Loucy (cell line): ENCODE data around the gene KTI12.
A peak's percentile ranks its signal among the peaks of the same experiment; 100 is the strongest.

ENCODE experiments used
- H2AFZ ChIP-seq: fragments of 200-600 bp; sonication (generic); 2 replicates; pipeline ENCODE4 v1.6.0; 2016; ENCODE audit warnings: antibody characterized with exemption, mild to moderate bottlenecking, low read length, moderate library complexity
- H3F3A ChIP-seq: fragments of 200-600 bp; 2 replicates; pipeline ENCODE4 v1.6.0; 2016; ENCODE audit warnings: antibody characterized with exemption, low read depth, mild to moderate bottlenecking
- H3K27me3 ChIP-seq: fragments of 200-600 bp; sonication (generic); 2 replicates; pipeline ENCODE4 v1.6.1; 2014; ENCODE audit warnings: low read length, mild to moderate bottlenecking; ENCODE audit not compliant: insufficient read depth, poor library complexity, severe bottlenecking
- H3K36me3 ChIP-seq: fragments of 200-600 bp; sonication (generic); 2 replicates; pipeline ENCODE4 v1.6.1; 2016; ENCODE audit warnings: low read length; ENCODE audit not compliant: insufficient read depth
- H3K4me1 ChIP-seq: fragments of 200-600 bp; sonication (generic); 2 replicates; pipeline ENCODE4 v1.5.1; 2014; ENCODE audit warnings: low read length, mild to moderate bottlenecking; ENCODE audit not compliant: insufficient read depth, poor library complexity, severe bottlenecking
- H3K4me2 ChIP-seq: fragments of 200-600 bp; sonication (generic); 2 replicates; pipeline ENCODE4 v1.6.0; 2014; ENCODE audit warnings: antibody characterized with exemption, low read length, low read depth, mild to moderate bottlenecking; ENCODE audit not compliant: poor library complexity, severe bottlenecking
- H3K4me3 ChIP-seq: fragments of 200-600 bp; sonication (generic); 2 replicates; pipeline ENCODE4 v1.5.1; 2014; ENCODE audit warnings: low read length, mild to moderate bottlenecking, mixed read lengths; ENCODE audit not compliant: poor library complexity, severe bottlenecking
- H3K79me2 ChIP-seq: fragments of 200-600 bp; sonication (generic); 2 replicates; pipeline ENCODE4 v1.6.1; 2014; ENCODE audit warnings: low read length; ENCODE audit not compliant: insufficient read depth
- H3K9ac ChIP-seq: fragments of 200-600 bp; sonication (generic); 2 replicates; pipeline ENCODE4 v1.6.0; 2014; ENCODE audit warnings: mild to moderate bottlenecking, low read depth, low read length, moderate library complexity; ENCODE audit not compliant: poor library complexity, severe bottlenecking
- H3K9me2 ChIP-seq: fragments of 200-600 bp; sonication (generic); replicated peaks from 2 replicates; pipeline ENCODE4 v1.6.1; 2016; ENCODE audit warnings: low read depth, low read length, mixed read lengths
- H3K9me3 ChIP-seq: fragments of 200-600 bp; sonication (generic); 2 replicates; pipeline ENCODE4 v1.6.1; 2014; ENCODE audit warnings: mild to moderate bottlenecking, antibody characterized with exemption, low read length, low read depth; ENCODE audit not compliant: insufficient read depth
- H4K20me1 ChIP-seq: fragments of 200-600 bp; sonication (generic); 2 replicates; pipeline ENCODE4 v1.6.0; 2014; ENCODE audit warnings: antibody characterized with exemption, low read length, mild to moderate bottlenecking; ENCODE audit not compliant: insufficient read depth, poor library complexity, severe bottlenecking
- CTCF ChIP-seq: fragments of 200-600 bp; sonication (generic); conservative IDR thresholded peaks from 2 replicates; pipeline ENCODE4 v1.5.1; 2014; ENCODE audit warnings: mild to moderate bottlenecking, antibody characterized with exemption, low read length
- EZH2phosphoT487 ChIP-seq: fragments of 200-600 bp; IDR thresholded peaks from 2 replicates; pipeline ENCODE4 v1.6.1; 2018; ENCODE audit warnings: antibody characterized with exemption, mild to moderate bottlenecking, moderate library complexity, borderline replicate concordance

Gene KTI12

GRCh38 chr1:52060822-52061221 is 27.2 kb upstream of the KTI12 start:
- Histone ChIP-seq H3K27me3 (no peaks in the 10 kb centered on the region), H3K4me2 (peak overlapping the region; percentile 96), H4K20me1 (peaks cover 68% of the 10 kb centered on the region), H3K79me2 (peaks cover 77% of the 10 kb centered on the region), H3K9me2 (no peaks in the 10 kb centered on the region), H2AFZ (no peak overlapping the region), H3K4me1 (peaks cover 42% of the 10 kb centered on the region), H3K4me3 (no peak overlapping the region), H3K36me3 (peaks cover 42% of the 10 kb centered on the region; the same call in 1 of the 2 replicates), H3F3A (no peaks in the 10 kb centered on the region), H3K9ac (no peak overlapping the region), H3K9me3 (no peaks in the 10 kb centered on the region)
- TF ChIP-seq CTCF (no peak), EZH2phosphoT487 (no peak)

- H2AFZ ChIP-seq: no peak overlapping the region
- H3K27me3 ChIP-seq: no peaks in the 10 kb centered on the region
- H3K9me2 ChIP-seq: no peaks in the 10 kb centered on the region
- peaks cover 67% of the 10 kb centered on the region for H4K20me1 ChIP-seq
- H3K9ac ChIP-seq: no peak overlapping the region
- H3K9me3 ChIP-seq: no peaks in the 10 kb centered on the region
- TF ChIP-seq CTCF (no peak), EZH2phosphoT487 (no peak)
- peaks cover 42% of the 10 kb centered on the region for H3K4me1 ChIP-seq
- peak overlapping the region; percentile 86 for H3K4me3 ChIP-seq
- peaks cover 87% of the 10 kb centered on the region for H3K79me2 ChIP-seq
- H3K4me2 ChIP-seq: peak overlapping the region; percentile 96
- H3F3A ChIP-seq: no peaks in the 10 kb centered on the region
- peaks cover 32% of the 10 kb centered on the region; the same call in 1 of the 2 replicates for H3K36me3 ChIP-seq
Measured at GRCh38 chr1:52059888-52060287, 26.3 kb upstream of the KTI12 start.

- Histone ChIP-seq H3K9me3 (no peaks in the 10 kb centered on the region), H3K79me2 (peaks cover 87% of the 10 kb centered on the region), H3K9me2 (no peaks in the 10 kb centered on the region), H3K4me3 (peak overlapping the region; percentile 86), H3K4me2 (peak overlapping the region; percentile 96), H3K9ac (no peak overlapping the region), H2AFZ (no peak overlapping the region), H4K20me1 (peaks cover 65% of the 10 kb centered on the region), H3K27me3 (no peaks in the 10 kb centered on the region), H3F3A (no peaks in the 10 kb centered on the region), H3K36me3 (peaks cover 27% of the 10 kb centered on the region; the same call in 1 of the 2 replicates), H3K4me1 (peaks cover 42% of the 10 kb centered on the region)
- TF ChIP-seq CTCF: no peak
- no peak for TF ChIP-seq EZH2phosphoT487
Measured at GRCh38 chr1:52059321-52059720, 25.7 kb upstream of the KTI12 start.
